ENCODE measurements around the gene BOLL.
"Not testable (repeated sequence)": the region's sequence is repeated elsewhere in the genome, so short reads cannot be mapped to it uniquely, and the experiment has no call there.

The BOLL gene

GRCh38 chr2:197705912-197706838 is 78.9 kb downstream of the BOLL start:
- no peak for DNase-seq (ENCODE audit: low read depth)

GRCh38 chr2:197705121-197705911 is 79.8 kb downstream of the BOLL start, which contains the start of gene MARS2:
TSS of gene MARS2 (plus strand) at chr2:197705369. CDS start at chr2:197705406, 37 bp downstream.
- DNase-seq (ENCODE audit: low read depth): peak; percentile 72

- no peak for DNase-seq (ENCODE audit: low read depth)
These were observed 80.5 kb downstream of the BOLL start for GRCh38 chr2:197704434-197705120.

GRCh38 chr2:197700960-197701359 is 84.2 kb downstream of the BOLL start:
- DNase-seq (ENCODE audit: low read depth): no peak

GRCh38 chr2:197699724-197700123 is 85.4 kb downstream of the BOLL start:
- not testable (repeated sequence) for DNase-seq (ENCODE audit: low read depth)

GRCh38 chr2:197696571-197696970 is 88.5 kb downstream of the BOLL start:
- DNase-seq (ENCODE audit: low read depth): not testable (repeated sequence)

- not testable (repeated sequence) for DNase-seq (ENCODE audit: low read depth)
These were observed 89.1 kb downstream of the BOLL start for GRCh38 chr2:197695971-197696370.

GRCh38 chr2:197695206-197695605 is 89.9 kb downstream of the BOLL start:
- not testable (repeated sequence) for DNase-seq (ENCODE audit: low read depth)

- no peak for DNase-seq (ENCODE audit: low read depth)
These were observed 107.6 kb downstream of the BOLL start for GRCh38 chr2:197677483-197677882.

GRCh38 chr2:197677056-197677455 is 108.1 kb downstream of the BOLL start:
- DNase-seq (ENCODE audit: low read depth): no peak
